ENCODE results near the gene RFX6.
"Not testable (repeated sequence)": the region's sequence is repeated elsewhere in the genome, so short reads cannot be mapped to it uniquely, and the experiment has no call there.

The RFX6 gene, protein sequence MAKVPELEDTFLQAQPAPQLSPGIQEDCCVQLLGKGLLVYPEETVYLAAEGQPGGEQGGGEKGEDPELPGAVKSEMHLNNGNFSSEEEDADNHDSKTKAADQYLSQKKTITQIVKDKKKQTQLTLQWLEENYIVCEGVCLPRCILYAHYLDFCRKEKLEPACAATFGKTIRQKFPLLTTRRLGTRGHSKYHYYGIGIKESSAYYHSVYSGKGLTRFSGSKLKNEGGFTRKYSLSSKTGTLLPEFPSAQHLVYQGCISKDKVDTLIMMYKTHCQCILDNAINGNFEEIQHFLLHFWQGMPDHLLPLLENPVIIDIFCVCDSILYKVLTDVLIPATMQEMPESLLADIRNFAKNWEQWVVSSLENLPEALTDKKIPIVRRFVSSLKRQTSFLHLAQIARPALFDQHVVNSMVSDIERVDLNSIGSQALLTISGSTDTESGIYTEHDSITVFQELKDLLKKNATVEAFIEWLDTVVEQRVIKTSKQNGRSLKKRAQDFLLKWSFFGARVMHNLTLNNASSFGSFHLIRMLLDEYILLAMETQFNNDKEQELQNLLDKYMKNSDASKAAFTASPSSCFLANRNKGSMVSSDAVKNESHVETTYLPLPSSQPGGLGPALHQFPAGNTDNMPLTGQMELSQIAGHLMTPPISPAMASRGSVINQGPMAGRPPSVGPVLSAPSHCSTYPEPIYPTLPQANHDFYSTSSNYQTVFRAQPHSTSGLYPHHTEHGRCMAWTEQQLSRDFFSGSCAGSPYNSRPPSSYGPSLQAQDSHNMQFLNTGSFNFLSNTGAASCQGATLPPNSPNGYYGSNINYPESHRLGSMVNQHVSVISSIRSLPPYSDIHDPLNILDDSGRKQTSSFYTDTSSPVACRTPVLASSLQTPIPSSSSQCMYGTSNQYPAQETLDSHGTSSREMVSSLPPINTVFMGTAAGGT

DNA sequence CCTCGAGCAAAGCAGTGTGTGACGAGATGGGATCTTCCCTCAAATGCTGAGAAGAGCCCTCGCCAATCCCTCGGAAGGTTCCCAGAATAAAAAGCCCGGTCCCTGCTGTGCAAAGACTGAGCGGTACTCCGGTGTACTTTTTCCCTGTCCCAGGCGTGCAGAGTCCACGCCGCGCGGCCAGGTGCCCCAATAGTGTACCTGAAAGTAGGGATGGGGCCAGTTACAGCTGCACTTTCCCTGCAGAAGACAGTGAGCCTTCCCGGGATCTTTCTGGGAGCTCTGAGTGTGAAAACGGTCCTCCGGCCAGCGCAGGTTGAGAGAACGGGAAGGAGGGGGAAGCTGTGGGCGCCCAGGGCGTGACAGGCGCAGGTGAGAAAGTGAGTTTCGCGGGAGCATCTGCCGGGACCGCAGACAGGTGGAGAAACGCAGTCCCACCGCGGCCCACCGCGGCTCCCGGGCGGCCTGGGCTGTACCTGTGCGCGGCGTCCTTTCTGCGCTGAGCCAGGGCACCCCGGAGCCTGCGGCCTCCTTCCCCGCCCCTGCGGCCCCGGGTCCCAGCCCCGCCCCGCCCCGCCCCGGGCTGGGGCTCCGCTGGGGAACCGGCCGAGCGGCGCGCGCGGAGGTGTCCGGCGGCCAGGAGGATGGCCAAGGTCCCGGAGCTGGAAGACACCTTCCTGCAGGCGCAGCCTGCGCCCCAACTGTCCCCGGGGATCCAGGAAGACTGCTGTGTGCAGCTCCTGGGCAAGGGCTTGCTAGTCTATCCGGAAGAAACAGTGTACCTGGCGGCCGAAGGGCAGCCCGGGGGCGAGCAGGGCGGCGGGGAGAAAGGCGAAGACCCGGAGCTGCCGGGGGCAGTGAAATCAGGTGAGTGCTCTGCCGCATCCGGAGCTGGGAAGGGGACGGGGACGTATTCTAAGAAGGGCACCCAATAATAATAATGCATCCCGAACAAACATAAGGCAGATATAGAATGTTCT is at the start of gene RFX6:
Gene RFX6, plus strand, starts transcription at position 608 of the 977 bp plus-strand sequence. Its CDS starts 34 bp downstream, at position 642.
- no peak for DNase-seq (ENCODE audit: low spot score)

DNA sequence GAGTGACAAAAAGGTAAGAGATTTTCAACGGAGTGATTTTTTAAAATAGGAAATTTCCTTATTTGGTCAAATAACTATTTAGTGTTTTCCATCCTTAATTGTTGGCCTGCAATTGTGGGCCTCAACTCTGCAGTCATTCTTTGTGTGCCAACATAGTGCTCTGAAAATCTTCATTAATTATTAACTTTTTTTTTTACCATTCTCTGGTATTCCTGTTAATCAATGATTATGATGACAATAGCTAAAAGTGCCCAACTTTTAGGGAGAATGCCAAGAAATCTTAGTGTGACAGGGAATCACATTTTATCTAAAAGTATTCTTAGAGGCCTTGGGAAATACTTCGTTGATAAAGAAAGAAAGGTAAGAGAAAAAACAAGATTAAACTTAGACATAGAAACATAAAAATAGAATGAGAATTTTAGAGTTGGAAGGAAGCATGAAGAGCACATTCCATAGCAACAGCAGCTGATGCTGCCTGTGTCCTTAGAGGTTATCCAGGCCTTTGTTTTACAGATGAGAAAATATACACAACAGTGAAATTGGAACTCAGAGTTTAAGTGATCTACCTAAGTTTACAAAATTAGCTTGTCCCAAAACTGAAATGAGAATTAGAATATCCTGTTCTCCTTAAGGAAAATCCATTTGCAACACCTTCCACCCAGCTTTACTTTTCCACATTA is 49.3 kb upstream of the RFX6 start:
- DNase-seq (ENCODE audit: low spot score) = no peak

DNA sequence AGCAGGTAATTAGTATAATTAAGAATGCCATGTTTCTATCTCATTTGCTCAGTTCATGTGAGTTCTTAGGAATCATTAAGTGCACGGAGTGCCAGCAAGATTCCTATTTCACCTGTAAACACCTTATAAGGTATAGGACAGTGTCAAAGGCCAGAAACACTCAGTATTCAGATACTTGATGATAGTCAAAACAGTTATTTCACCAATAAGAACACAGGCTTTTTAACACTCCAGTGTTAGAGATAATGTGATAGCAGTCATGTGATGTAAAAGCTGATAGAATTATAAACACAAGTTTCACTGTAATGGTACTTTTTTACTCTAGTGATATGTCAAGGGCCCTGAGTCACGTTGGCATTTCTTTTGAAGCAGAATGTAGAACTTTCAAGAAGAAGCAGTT is 48.1 kb upstream of the RFX6 start, which contains the start of gene GPRC6A:
Gene GPRC6A, minus strand, starts transcription at position 101 of the 400 bp plus-strand sequence. Its CDS starts 70 bp downstream, at position 31.
- DNase-seq (ENCODE audit: low spot score) = no peak

DNA sequence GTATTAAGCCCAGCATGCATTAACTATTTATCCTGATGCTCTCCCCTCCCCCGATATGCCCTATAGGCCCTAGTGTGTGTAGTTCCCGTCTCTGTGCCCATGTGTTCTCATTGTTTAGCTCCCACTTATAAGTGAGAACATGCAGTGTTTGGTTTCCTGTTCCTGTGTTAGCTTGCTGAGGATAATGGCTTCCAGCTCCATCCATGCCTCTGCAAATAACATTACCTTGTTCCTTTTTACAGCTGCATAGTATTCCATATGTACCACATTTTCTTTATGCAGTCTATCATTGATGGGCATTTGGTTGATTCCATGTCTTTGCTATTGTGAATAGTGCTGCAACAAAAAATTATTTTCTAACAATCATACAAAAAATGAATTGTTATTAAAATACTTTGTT is 42.5 kb upstream of the RFX6 start:
- not testable (repeated sequence) for DNase-seq (ENCODE audit: low spot score)

DNA sequence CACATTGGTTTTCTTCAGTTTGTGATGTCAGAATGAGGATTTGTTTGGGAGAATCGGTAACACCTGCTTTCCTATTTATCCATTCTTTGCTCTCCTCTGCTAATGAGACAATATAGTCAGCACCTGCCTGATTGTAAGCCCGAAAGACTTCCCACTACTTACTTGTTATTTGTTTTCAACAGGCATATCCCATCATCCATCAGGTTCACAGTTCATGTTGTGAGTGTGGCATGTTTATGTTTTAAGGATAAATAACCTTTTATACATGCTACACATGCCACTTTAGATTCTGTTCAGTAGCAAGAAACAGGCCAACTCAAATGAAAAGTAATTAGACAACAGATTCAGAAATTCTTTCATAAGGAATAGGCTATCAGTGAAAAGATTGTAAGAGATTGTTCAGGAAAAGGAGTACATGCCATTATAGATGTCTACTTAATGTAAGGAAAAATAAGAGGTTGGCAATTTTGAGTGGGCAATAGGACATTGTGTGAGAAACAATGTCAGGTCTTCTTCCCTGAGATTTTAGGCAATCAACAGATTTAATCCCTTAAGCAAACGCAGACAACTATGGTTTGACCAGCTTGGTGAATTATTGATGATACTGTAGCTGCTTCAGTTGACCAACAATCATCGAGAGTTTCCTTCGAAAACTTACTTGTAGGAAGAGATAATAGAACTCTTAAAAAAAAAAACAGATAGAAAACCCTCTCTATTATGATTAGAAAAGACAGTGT is 40.3 kb upstream of the RFX6 start:
- DNase-seq (ENCODE audit: low spot score) = no peak

DNA sequence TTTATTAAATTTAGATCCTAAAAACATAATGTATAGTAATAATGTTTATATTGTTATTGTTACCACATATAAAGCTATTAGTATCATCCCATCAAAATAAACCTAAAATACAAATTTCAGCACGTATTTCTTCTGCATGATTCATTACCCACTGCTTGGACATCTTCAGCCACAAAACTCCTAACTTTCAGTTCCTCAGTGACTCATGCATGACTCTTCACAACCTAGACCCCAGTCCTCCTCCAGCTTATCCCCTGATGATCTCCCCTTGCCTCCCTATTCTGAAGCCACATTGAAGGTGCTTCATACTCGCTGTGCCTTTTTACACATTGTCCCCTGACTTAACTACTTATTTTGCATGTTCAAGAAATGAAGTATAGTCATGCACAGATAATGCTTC is 37.0 kb upstream of the RFX6 start:
- peak; percentile 12 for DNase-seq (ENCODE audit: low spot score)

DNA sequence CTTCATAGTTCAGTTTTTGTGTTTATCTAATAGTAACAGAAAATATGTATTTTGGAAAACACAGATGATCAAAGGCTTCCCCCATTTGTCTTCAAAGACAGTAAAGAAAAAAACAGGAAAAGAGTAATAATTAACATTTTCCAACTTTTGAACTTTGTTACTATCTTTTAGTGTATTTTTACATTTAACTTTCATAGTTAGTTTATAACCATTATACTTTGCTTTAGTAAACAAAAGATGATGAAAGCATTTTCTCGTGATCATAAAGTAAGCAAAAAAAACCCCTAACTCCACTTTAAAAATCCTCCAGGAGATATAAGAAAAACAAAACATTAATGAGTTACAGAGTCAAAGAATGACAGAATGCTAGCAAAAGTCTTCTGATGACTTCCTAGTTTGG is 34.6 kb upstream of the RFX6 start:
- DNase-seq (ENCODE audit: low spot score) = no peak

DNA sequence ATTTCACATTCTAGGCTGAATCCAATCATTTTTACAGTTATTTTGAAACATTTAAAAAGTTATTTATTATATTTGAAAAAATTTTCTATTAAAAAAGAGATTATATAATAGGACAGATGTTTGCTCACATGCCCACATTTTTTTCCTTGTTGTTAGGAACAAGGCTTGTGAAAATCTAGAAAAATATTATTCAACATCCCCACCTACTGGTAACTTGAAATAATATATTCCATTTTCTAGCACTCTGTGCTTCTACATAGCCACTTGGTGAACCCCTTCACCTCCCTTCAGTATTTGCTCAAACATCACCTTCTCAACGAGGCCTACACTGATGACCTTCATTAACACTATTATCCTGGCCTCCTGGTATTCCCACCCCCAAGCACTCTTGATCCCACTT is 29.8 kb upstream of the RFX6 start:
- peak; percentile 70 for DNase-seq (ENCODE audit: low spot score)

DNA sequence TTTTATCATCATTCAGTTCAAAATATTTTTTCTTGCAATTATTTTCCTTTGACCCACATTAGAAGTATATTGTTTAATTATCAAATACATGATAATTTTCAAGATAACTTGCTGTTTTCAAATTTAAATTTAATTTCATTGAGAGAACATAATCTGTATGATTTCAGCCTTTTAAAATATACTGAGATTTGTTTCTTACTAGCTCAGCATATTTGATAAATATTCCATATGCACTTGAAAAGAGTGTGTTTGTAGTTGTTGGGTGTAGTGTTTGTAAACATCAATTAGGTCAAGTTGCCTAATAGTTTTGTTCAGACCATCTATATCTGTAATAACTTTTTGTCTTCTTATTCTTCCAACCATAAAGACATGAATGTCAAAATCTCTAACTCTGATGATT is 19.0 kb upstream of the RFX6 start:
- DNase-seq (ENCODE audit: low spot score) = no peak

DNA sequence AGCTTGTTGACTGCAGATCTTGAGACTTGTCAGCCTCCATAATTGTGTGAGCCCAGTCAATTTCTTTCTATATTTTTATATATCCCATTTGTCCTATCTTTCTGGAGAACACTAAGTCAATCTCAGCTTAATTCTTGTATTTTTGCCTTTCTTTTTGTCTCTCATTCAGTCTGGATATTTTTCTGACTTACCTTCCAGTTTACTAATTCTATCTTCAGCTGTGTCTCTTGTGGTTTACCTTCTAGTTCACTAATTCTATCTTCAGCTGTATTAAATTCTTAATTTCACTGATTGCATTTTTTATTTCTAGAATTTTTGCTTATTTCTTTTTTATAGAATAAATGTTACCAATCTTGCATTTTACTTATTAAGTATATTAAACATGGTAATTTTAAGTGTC is 17.8 kb upstream of the RFX6 start:
- no peak for DNase-seq (ENCODE audit: low spot score)

DNA sequence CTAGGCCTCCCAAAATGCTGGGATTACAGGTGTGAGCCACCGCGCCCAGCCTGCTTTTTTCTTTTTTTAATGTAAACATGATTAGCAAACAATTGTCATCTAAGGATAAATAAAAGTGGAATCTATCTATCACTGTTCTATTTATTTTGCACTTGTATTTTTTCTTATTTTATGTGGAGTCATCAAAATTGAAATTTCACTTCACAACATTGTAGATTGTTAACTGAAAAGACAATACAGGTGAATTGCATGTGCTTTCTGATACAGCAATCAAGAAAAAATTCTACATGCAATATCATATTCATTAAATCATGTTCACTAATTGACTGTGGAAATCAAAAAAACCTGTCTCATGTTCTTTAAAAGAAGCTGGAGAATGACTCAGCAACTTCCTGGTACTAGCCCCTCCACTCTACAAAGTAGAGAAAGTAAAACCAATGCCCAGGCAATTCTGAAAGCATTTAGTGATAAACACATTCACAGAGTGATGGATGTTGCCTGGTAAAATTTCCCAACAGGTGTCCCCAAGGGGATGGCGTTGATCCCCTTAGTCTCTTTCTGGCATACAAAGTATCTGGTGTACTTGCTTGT is 10.7 kb upstream of the RFX6 start:
- DNase-seq (ENCODE audit: low spot score) = no peak

DNA sequence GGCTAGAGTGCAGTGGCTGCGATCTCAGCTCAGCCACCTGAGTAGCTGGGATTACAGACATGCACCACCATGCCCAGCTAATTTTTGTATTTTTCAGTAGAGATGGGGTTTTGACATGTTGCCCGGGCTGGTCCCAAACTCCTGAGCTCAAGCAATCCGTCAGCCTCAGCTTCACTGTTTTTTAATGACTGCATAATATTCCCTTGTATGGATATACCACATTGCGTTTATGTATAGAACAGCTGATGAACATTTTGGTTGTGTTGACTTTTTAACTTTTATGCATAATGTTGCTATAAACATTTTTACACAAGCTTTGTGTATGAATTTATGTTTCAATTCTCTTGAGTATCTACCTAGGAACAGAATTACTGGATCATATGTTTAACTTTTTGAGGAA is 4.3 kb upstream of the RFX6 start:
- DNase-seq (ENCODE audit: low spot score) = no peak

DNA sequence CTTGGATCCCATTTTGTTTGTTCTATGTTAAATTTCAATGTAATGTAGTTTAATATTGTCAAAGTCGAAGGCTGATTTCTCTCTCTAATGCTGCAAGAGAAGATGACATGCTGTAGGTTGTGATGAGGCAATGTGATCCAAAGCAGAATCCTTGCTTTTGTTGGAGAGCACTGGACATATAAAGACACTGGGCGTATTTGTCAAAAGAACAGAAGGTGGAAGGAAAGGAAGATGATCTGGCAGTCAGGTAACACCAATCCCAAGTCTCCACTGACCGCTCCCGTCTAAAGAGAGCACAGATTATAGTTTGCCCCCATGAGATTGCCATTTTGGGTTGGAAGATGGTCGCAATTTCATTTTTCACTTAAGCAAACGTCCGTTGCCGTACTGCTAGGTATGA is 935 bp upstream of the RFX6 start:
- no peak for DNase-seq (ENCODE audit: low spot score)

DNA sequence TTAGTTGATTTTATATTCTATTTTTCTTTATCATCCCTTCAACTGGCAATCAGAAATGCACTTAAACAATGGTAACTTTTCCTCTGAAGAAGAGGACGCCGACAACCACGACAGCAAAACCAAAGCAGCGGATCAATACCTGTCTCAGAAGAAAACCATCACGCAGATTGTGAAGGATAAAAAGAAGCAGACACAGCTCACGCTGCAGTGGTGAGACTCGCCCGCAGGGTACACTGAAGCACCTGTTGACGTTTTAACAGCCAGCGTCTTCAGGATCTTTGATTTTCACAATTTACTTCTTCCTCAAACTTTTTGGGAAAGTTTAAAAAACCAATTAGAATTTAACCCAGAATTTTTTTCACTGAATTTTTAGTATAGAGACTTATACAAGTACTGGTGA is 701 bp downstream of the RFX6 start:
- DNase-seq (ENCODE audit: low spot score) = no peak

DNA sequence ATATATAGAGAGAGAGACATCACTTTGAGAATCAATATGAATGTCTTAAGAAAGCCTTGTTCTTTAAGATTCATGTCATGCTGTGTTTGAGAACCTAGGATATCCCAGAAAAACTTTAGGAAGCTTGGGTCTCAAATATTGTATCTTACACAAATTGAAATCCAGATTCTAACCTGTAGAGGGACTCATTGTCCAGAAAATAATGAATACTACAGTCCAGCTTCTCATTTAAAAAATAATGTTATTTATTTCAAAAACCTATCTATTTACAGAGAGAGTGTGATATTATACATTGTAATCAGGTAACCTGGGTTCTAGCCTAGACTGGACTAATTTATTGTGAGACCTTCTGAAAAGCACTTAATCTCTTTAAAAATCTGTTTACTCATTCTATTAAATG is 4.2 kb downstream of the RFX6 start:
- peak; percentile 39 for DNase-seq (ENCODE audit: low spot score)

DNA sequence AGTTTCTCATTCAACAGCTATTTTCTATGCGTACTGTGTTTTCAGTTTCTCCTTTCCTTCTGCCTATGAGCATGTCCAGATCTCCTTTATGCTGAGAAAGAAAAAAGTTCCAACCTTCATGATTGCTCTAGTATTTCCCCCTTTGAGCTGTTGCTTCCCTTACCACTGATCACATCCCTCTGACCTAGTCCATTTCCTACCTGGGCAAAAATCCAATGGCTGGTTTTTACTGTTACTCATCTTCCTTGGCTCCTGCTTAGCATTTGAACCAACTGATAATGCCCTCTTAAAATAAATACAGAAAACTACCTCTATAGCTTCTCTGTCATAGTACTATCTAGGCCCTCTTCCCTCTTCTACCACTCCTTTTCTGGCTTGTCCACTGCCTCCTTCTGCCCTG is 6.0 kb downstream of the RFX6 start:
- DNase-seq (ENCODE audit: low spot score) = no peak

DNA sequence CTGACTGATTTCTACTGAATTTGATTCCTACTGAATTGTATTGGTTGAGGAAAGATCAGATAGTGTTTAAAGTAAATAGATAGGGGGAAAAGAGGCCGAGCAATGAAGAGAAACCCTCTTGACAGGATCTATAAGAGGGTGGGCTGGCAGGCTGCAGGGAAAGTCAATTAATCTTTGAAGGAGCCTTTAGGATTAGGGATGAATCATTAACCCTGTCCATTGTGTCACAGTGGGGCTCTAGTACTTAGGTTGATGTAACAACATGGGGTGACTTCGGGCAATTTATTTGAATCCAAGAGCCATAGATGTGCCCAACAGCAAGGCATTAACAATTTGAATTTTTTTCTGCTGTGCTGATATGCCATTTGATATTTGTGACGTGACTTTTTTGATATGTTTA is 7.5 kb downstream of the RFX6 start:
- no peak for DNase-seq (ENCODE audit: low spot score)

DNA sequence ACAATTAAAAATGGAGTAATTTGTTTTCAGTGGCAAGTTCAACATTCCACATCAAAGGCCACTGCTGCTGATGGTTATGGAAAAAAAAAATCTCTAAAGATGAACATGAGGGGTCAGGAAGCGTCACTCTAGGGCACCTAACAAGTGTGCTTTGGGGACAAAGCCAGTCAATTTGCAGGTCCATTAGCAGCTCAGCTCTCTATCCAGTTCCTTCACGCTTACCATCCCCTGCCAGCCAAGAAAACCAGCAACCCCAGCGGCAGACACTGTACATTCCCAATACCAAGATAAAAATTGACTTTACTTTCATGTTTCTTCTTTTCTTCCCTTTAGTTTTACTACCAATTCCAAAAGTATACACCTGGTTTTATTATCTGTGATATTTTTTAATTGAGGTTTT is 10.1 kb downstream of the RFX6 start:
- DNase-seq (ENCODE audit: low spot score) = no peak

DNA sequence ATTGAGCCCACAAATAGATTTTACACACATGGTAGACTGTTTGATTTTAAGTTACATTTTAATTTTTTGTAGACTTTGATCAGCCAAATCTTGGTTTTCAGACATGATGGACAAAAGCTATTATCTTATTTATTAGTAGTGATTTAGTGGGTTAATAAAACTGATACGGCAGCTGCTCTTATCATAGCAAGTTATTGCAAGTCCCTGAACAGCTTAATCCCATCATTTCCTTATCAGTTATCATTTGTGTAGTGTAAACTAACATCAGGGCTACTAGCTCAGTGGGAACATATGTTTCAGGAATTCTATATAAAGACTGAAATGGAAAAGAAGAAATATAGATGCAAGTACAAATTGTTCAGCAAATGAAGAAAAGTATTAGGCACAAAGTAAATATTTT is 10.9 kb downstream of the RFX6 start:
- no peak for DNase-seq (ENCODE audit: low spot score)

DNA sequence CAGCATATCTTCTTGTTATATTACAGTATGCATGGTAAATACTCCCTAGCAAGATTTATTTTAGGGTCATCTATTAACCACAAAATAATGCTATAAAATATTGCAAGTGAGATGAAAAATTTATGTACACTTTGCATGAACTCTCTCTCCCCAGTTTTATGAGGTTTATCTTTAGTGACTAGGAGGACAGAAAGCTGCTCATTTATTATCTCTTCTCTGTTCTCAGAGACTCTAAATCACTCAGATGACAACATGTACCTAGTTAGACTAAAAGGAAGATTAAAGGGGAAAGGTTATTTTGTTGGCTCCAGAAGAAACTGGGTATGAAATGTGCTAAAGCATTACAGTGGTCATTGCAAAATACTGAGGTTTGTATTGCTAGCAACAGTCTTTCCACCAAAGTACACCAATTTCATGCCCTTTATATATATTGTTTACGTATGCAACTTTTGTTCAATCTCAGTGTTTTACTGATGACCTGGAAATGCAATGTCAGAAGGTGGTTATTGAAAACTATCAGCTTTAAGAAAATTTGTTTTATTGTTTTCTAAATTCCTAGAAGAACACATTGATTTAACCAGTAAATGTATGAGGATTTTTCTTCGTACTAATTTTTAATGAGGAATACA is 11.8 kb downstream of the RFX6 start:
- no peak for DNase-seq (ENCODE audit: low spot score)

Data from RKO (cell line).